Type B pancreatic cell (in vitro differentiated cells): ENCODE results near the gene XPO4. TPM values are rescaled to one million over a fixed set of nuclear protein-coding genes. Genes with fewer than 3 reads are reported as not detected.

Source experiments
- DNase-seq: peaks from one replicate; pipeline ENCODE4 v3.0.0; 2021; ENCODE audit warnings: mixed read lengths; ENCODE audit not compliant: unreplicated experiment; ENCODE audit errors: extremely low spot score
- H3K27ac Mint-ChIP-seq: 2 replicates; pipeline ENCODE4 v1.8.0; 2021; ENCODE audit warnings: mild to moderate bottlenecking, mixed read lengths
- H3K27me3 Mint-ChIP-seq: 2 replicates; pipeline ENCODE4 v1.8.0; 2021; ENCODE audit warnings: mixed read lengths
- H3K36me3 Mint-ChIP-seq: 2 replicates; pipeline ENCODE4 v1.8.0; 2021; ENCODE audit warnings: mixed read lengths
- H3K4me1 Mint-ChIP-seq: one replicate; pipeline ENCODE4 v1.8.0; 2021; ENCODE audit warnings: mixed read lengths; ENCODE audit not compliant: unreplicated experiment
- H3K4me3 Mint-ChIP-seq: 2 replicates; pipeline ENCODE4 v1.8.0; 2021; ENCODE audit warnings: mild to moderate bottlenecking, mixed read lengths
- H3K9me3 Mint-ChIP-seq: 2 replicates; pipeline ENCODE4 v1.8.0; 2021; ENCODE audit warnings: mixed read lengths
- total RNA-seq: library from RNA; stranded (reverse); gene quantifications from 2 replicates; pipeline ENCODE4 v1.2.1, GENCODE V29; 2021; ENCODE audit warnings: low replicate concordance
- TF ChIP-seq, protein P1 (sequence below): fragments of 200-600 bp; sonication (generic); conservative IDR thresholded peaks from 2 replicates; pipeline ENCODE4 v1.5.0; 2021; ENCODE audit warnings: antibody characterized with exemption, mild to moderate bottlenecking

XPO4 gene
- total RNA-seq, 1 donor from 2014 or later, result 23.1 TPM

- no peaks in the 10 kb centered on the region for H3K27me3 Mint-ChIP-seq
- no peak overlapping the region for H3K27ac Mint-ChIP-seq
- no peak for DNase-seq
- H3K4me3 Mint-ChIP-seq, result no peak overlapping the region
- peaks cover 4% of the 10 kb centered on the region for H3K36me3 Mint-ChIP-seq
- H3K4me1 Mint-ChIP-seq, result no peaks in the 10 kb centered on the region
- TF ChIP-seq, protein P1, sequence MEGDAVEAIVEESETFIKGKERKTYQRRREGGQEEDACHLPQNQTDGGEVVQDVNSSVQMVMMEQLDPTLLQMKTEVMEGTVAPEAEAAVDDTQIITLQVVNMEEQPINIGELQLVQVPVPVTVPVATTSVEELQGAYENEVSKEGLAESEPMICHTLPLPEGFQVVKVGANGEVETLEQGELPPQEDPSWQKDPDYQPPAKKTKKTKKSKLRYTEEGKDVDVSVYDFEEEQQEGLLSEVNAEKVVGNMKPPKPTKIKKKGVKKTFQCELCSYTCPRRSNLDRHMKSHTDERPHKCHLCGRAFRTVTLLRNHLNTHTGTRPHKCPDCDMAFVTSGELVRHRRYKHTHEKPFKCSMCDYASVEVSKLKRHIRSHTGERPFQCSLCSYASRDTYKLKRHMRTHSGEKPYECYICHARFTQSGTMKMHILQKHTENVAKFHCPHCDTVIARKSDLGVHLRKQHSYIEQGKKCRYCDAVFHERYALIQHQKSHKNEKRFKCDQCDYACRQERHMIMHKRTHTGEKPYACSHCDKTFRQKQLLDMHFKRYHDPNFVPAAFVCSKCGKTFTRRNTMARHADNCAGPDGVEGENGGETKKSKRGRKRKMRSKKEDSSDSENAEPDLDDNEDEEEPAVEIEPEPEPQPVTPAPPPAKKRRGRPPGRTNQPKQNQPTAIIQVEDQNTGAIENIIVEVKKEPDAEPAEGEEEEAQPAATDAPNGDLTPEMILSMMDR, result no peak
- no peaks in the 10 kb centered on the region for H3K9me3 Mint-ChIP-seq
These were observed 100.8 kb downstream of the XPO4 start for GRCh38 chr13:20801707-20802106.

DNA sequence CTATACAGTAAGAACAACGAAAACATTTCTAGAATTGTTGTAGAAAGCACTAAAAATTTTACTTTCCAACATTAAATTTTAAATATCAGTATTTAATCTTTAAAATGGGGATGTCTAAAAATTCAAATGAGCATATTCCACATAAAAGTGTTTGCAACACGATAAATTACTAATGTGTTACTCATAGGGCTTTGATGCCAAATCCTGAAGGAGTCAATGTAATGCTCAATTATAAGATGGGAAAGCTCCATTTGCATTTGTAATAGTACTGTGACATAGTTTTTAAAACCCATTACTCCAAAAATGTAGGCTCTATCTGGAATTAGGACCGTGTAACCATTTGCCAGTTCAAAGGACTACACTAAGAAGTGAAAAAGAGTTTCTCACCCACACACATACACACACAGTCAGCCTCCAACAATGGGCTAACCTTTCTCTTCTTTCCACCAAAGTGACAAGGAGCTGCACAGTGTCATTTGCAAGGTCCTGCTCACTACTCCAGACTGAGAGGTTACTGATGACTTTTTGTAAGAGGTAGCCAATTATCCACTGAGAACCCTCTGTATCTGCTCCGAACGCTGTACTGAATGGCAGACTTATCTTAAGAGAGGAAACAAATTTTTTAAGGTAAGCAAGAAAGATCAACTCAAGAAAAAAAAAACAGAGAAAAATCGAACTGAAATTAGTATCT lies 102.7 kb downstream of the XPO4 start:
- H3K36me3 Mint-ChIP-seq, result peaks cover 7% of the 10 kb centered on the region
- DNase-seq, result no peak
- no peak overlapping the region for H3K4me3 Mint-ChIP-seq
- H3K9me3 Mint-ChIP-seq, result no peaks in the 10 kb centered on the region
- H3K27ac Mint-ChIP-seq, result no peak overlapping the region
- no peaks in the 10 kb centered on the region for H3K27me3 Mint-ChIP-seq
- TF ChIP-seq, protein P1, result no peak
- no peaks in the 10 kb centered on the region for H3K4me1 Mint-ChIP-seq

DNA sequence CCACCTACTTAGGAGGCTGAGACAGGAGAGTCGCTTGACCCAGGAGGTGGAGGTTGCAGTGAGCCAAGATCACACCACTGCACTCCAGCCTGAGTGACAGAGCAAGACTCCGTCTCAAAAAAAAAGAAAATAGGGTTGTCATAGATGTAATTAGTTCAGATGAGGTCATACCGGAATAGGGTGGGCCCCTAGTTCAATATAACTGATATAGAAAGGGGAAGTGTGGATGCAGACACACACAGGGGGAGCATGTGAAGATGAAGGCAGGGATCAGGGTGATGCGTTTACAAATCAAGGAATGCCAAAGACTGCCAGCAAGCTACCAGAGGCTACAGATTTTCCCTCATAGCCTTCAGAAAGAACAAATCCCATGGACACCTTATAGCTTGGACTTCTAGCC lies 104.5 kb downstream of the XPO4 start:
- no peaks in the 10 kb centered on the region for H3K27me3 Mint-ChIP-seq
- no peak for DNase-seq
- H3K27ac Mint-ChIP-seq, result no peak overlapping the region
- H3K4me1 Mint-ChIP-seq, result no peaks in the 10 kb centered on the region
- H3K9me3 Mint-ChIP-seq, result no peaks in the 10 kb centered on the region
- H3K4me3 Mint-ChIP-seq, result no peak overlapping the region
- H3K36me3 Mint-ChIP-seq, result peaks cover 23% of the 10 kb centered on the region
- TF ChIP-seq, protein P1, result no peak

DNA sequence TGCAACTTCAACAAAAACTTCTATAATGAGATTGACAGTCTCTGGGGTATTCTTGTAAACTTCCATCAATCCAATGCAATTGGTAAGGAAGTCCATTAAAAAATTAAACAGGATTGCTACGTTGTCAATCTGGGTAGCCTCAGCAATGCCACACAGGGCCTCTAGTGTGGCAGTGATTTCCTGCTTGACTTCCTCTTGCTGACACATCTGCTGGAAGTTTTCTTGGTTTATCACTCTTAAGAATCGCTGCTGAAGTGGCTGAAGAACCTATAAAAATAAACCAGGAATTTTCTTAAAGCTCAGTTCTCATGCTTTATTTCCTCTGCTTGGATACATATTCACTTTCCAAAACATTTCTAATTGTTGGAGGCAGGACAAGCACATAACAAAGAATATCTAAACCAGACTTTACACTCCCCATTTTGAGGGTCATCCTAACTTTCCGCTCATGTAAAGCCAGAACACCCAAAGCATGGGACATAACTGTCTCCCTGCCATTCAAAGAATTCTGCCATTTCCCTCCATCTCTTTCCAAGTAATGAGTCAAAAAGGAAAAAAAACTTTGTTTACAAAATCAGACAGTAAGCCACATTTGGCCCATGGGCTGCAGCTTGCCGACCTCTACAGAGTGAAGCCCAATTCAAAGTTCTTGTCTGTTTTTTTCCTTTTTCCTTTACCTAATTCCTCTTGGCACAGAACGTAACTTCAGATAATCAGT lies 105.6 kb downstream of the XPO4 start:
- TF ChIP-seq, protein P1, result no peak
- Mint-ChIP-seq H3K36me3 (peaks cover 23% of the 10 kb centered on the region), H3K4me1 (no peaks in the 10 kb centered on the region), H3K27ac (no peak overlapping the region), H3K9me3 (no peaks in the 10 kb centered on the region), H3K4me3 (no peak overlapping the region), H3K27me3 (no peaks in the 10 kb centered on the region)
- DNase-seq, result no peak

DNA sequence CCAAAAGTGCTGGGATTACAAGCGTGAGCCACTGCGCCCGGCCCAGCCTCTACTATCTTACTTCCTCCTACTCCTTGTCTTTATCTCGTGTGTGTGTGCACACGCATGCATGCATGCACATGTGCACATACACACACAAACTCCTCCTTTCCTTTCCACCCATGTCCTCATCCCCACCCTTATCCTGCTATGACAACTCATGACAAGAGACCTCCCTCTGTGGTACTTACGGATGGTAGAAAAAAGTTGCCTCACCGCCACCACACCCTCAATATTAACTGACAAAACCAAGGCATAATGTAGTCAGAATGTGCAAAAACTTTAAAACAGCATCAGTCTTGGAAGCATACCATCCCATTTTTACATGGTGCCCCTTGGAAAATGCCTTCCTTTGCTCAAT lies 112.9 kb downstream of the XPO4 start:
- no peak for DNase-seq
- TF ChIP-seq, protein P1, result no peak
- Mint-ChIP-seq H3K4me1 (no peaks in the 10 kb centered on the region), H3K9me3 (no peaks in the 10 kb centered on the region), H3K36me3 (peaks cover 34% of the 10 kb centered on the region), H3K27me3 (no peaks in the 10 kb centered on the region), H3K27ac (no peak overlapping the region), H3K4me3 (no peak overlapping the region)
